Nephron progenitor cell (in vitro differentiated cells): Measurements from ENCODE around the gene FGD3.
A peak's percentile ranks its signal among the peaks of the same experiment; 100 is the strongest.

Experiments
- DNase-seq: peaks from one replicate; pipeline ENCODE4 v3.0.0; 2021
- H3K27ac Mint-ChIP-seq: 2 replicates; pipeline ENCODE4 v1.8.0; 2021; ENCODE audit warnings: mild to moderate bottlenecking, moderate library complexity, mixed read lengths
- H3K27me3 Mint-ChIP-seq: 2 replicates; pipeline ENCODE4 v1.8.0; 2021; ENCODE audit warnings: mild to moderate bottlenecking, low read depth, mixed read lengths; ENCODE audit not compliant: poor library complexity
- H3K36me3 Mint-ChIP-seq: 2 replicates; pipeline ENCODE4 v1.8.0; 2021; ENCODE audit warnings: low read depth, mixed read lengths
- H3K4me1 Mint-ChIP-seq: 2 replicates; pipeline ENCODE4 v1.8.0; 2021; ENCODE audit warnings: mixed read lengths
- H3K4me3 Mint-ChIP-seq: 2 replicates; pipeline ENCODE4 v1.8.0; 2021; ENCODE audit warnings: mild to moderate bottlenecking, moderate library complexity, mixed read lengths
- H3K9me3 Mint-ChIP-seq: 2 replicates; pipeline ENCODE4 v1.8.0; 2021; ENCODE audit warnings: mild to moderate bottlenecking, moderate library complexity, mixed read lengths
- TF ChIP-seq, protein P1 (sequence below): fragments of 200-600 bp; sonication (generic); IDR thresholded peaks from 2 replicates; pipeline ENCODE4 v1.5.0; 2021; ENCODE audit warnings: antibody characterized with exemption

The FGD3 gene

DNA sequence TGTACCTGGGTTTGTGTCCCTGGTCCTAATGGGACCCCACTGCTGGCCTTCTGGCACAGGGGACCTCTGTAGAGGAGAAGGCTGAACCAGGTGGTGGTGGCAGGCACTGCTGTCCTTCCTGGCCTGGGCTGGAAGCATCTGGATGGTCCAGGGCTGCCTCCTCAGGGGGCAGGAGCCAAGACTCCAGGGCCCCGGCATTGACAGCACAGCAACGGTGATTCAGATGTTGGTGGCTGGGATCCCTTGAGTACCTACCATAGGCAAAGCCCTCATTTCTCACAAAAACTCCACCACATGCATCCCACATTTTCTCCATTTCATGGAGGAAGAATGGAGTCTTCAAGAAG is 15.0 kb downstream of the FGD3 start:
- no peak for DNase-seq
- Mint-ChIP-seq H3K27ac (no peak overlapping the region), H3K4me1 (peaks cover 23% of the 10 kb centered on the region), H3K27me3 (no peaks in the 10 kb centered on the region), H3K4me3 (no peak overlapping the region), H3K36me3 (no peaks in the 10 kb centered on the region), H3K9me3 (peaks cover 7% of the 10 kb centered on the region)
- TF ChIP-seq, protein P1, sequence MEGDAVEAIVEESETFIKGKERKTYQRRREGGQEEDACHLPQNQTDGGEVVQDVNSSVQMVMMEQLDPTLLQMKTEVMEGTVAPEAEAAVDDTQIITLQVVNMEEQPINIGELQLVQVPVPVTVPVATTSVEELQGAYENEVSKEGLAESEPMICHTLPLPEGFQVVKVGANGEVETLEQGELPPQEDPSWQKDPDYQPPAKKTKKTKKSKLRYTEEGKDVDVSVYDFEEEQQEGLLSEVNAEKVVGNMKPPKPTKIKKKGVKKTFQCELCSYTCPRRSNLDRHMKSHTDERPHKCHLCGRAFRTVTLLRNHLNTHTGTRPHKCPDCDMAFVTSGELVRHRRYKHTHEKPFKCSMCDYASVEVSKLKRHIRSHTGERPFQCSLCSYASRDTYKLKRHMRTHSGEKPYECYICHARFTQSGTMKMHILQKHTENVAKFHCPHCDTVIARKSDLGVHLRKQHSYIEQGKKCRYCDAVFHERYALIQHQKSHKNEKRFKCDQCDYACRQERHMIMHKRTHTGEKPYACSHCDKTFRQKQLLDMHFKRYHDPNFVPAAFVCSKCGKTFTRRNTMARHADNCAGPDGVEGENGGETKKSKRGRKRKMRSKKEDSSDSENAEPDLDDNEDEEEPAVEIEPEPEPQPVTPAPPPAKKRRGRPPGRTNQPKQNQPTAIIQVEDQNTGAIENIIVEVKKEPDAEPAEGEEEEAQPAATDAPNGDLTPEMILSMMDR = no peak

DNA sequence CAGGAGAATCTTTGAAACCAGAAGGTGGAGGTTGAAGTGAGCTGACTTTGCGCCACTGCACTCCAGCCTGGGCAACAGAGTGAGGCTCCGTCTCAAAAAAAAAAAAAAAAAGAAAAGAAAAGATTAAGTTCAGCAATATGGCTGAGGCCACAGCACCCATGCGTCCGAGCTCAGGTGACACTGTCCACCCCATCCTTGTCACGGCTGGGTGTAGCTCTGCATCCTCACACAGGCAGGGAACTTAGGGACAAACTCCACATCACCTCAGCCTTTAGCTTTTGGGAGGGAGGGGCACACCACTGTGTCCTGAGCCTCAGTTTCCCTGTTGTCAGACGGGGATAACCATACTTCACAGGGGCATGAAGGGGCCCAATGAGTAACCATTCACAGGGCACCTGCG is 15.5 kb downstream of the FGD3 start:
- TF ChIP-seq, protein P1 = no peak
- no peak overlapping the region for H3K4me3 Mint-ChIP-seq
- no peak for DNase-seq
- peaks cover 4% of the 10 kb centered on the region for H3K27me3 Mint-ChIP-seq
- no peaks in the 10 kb centered on the region for H3K36me3 Mint-ChIP-seq
- no peak overlapping the region for H3K27ac Mint-ChIP-seq
- peaks cover 7% of the 10 kb centered on the region for H3K9me3 Mint-ChIP-seq
- H3K4me1 Mint-ChIP-seq = peaks cover 23% of the 10 kb centered on the region

DNA sequence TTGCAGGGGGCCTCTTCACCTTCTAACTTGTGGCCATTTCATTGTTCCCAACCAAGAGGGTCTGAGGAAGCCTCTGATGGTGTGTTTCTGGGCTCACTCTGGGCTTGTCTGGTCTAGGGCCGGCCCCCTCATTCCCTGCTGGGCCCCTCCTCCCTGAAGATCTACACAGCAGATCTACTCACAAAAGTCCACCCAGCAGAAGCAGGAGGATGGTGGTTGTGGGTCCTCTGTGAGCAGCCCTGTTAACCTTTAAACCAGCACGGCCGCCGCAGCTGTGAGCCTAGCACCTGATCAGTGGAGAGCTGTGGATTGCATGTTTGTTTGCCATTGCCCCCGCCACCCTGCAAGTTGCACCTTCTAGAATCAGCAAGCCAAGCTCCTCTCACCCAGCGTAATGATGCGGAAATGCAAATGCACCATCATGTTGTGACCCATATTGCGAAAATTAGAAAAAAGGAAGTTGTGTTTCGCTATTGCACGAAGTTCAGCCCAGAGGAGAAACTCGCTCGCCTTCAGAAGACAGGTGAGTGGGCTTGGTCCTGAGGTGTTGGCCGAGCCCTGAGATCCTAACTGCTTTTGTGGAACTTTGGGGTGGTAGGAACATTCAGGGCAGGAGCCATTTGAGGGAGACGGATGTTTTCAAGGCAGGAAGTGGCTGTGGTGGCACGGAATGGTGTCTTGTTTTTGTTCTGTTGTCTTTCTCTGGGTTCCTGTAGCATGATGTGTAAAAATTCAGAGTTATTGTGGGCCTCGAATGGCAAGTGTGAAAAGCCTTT is 16.7 kb downstream of the FGD3 start:
- DNase-seq = no peak
- Mint-ChIP-seq H3K27ac (peak overlapping the region; percentile 80), H3K4me3 (no peak overlapping the region), H3K36me3 (no peaks in the 10 kb centered on the region), H3K9me3 (peaks cover 7% of the 10 kb centered on the region), H3K27me3 (peaks cover 4% of the 10 kb centered on the region), H3K4me1 (peaks cover 34% of the 10 kb centered on the region)
- TF ChIP-seq, protein P1 = no peak

DNA sequence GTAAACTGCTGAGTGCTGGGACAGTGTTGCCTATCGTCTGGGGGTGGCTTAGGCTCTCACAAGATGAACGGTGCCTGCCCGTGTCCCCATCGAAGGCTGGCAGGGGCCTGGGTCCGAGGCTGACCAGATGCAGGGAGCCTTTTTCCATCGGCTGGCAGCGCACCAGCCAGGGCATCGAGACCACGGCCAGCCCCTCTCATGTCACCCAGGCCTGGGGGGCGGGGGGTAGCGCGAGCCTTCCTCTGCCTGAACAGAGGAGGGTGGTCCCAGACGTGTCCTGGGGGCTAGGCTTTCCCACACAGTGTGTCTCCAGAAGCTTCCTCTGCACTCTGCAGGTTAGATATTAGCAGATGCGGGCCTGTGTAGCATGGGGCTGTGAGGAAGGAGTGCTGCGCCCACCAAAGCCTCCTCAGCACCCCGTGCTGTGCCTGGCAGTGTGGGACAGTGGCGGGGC is 17.3 kb downstream of the FGD3 start:
- H3K4me1 Mint-ChIP-seq = peaks cover 39% of the 10 kb centered on the region
- no peaks in the 10 kb centered on the region for H3K36me3 Mint-ChIP-seq
- TF ChIP-seq, protein P1 = no peak
- DNase-seq = no peak
- H3K4me3 Mint-ChIP-seq = no peak overlapping the region
- peaks cover 7% of the 10 kb centered on the region for H3K9me3 Mint-ChIP-seq
- peaks cover 4% of the 10 kb centered on the region for H3K27me3 Mint-ChIP-seq
- H3K27ac Mint-ChIP-seq = peak overlapping the region; percentile 80

DNA sequence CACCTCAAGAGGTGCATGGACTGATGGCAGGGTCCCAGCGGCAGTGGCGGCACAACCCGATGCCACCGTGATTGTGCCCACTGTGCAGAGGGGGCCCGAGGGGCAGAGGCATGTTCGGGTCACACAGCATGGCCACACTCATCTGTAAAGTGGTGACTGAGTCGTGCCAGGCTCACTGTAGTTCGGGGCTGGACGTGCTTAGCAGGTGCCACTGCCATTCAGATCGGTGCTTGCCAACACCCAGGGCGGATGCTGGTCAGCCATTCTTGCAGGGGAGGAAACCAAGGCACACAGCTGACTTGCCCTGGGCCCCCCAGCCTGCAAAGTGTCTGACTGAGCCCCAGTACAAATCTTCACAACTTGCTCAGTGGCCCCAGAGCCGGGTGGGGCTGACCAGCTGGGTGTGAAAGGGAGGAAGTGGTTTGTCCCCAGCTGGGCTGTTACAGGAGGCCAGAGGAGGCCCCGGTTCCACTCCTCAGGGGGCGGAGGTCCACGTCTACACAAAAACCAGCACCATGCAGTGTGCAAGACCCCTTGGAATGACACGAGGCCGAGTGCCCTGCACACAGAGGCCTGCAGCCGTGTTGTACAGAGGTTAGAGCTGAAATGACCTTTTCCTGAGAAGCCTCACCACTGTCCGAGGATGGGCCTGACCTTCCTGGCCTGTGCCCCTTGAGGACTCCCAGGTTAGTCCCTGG is 17.9 kb downstream of the FGD3 start:
- H3K27me3 Mint-ChIP-seq = peaks cover 4% of the 10 kb centered on the region
- no peak for DNase-seq
- H3K9me3 Mint-ChIP-seq = peaks cover 7% of the 10 kb centered on the region
- no peak overlapping the region for H3K4me3 Mint-ChIP-seq
- H3K36me3 Mint-ChIP-seq = no peaks in the 10 kb centered on the region
- TF ChIP-seq, protein P1 = no peak
- H3K27ac Mint-ChIP-seq = no peak overlapping the region
- peaks cover 43% of the 10 kb centered on the region for H3K4me1 Mint-ChIP-seq
